K562 (cell line): ENCODE results near the gene PDZK1IP1. TPM values are rescaled to one million over a fixed set of nuclear protein-coding genes. Genes with fewer than 3 reads are reported as not detected.

ENCODE experiments used
- BCOR ChIP-seq: fragments of 450-650 bp; IDR thresholded peaks from 2 replicates; pipeline ENCODE4 v1.6.1; 2016
- CBFA2T2 ChIP-seq: fragments of 450-650 bp; conservative IDR thresholded peaks from 2 replicates; pipeline ENCODE4 v1.6.1; 2017; ENCODE audit warnings: mild to moderate bottlenecking
- CBX3 ChIP-seq, 2 experiments: IDR thresholded peaks; 1 replicate in 1 of 2; 2 replicates in 1 of 2; pipeline ENCODE4 v1.6.1; 2012; ENCODE audit warnings: inconsistent platforms in 2 of 2, low read length in 2 of 2, borderline replicate concordance in 1 of 2, control low read depth in 1 of 2
- CBX8 ChIP-seq: fragments of 200-600 bp; sonication (generic); IDR thresholded peaks from 2 replicates; pipeline ENCODE4 v1.6.1; 2012; ENCODE audit warnings: borderline replicate concordance, mixed run types, low read depth, mild to moderate bottlenecking, moderate library complexity, mixed read lengths, low read length, control low read depth, inconsistent platforms; ENCODE audit not compliant: poor library complexity, severe bottlenecking; ENCODE audit errors: extremely low read depth
- CREBBP ChIP-seq: IDR thresholded peaks from one replicate; pipeline ENCODE4 v1.6.1; 2012; ENCODE audit warnings: low read depth, mild to moderate bottlenecking, control low read depth, inconsistent platforms, low read length
- DMBX1 ChIP-seq: fragments of 250-450 bp; sonication (Bioruptor Pico); IDR thresholded peaks from 2 replicates; pipeline ENCODE4 v1.8.0; 2022; ENCODE audit warnings: inconsistent platforms, mild to moderate bottlenecking, moderate library complexity, borderline replicate concordance
- EHMT2 ChIP-seq: fragments of 450-650 bp; IDR thresholded peaks from 2 replicates; pipeline ENCODE4 v1.6.1; 2018; ENCODE audit warnings: antibody characterized with exemption
- ELF1 ChIP-seq: fragments of 200-800 bp; sonication (Bioruptor generic); IDR thresholded peaks from 2 replicates; pipeline ENCODE4 v1.6.1; 2016; ENCODE audit warnings: missing genetic modification characterization, missing compliant biosample characterization
- ELF2 ChIP-seq: fragments of 250-450 bp; sonication (Bioruptor Pico); IDR thresholded peaks from 2 replicates; pipeline ENCODE4 v1.5.0; 2021; ENCODE audit warnings: mild to moderate bottlenecking
- ELF4 ChIP-seq: fragments of 450-650 bp; formaldehyde crosslinking; IDR thresholded peaks from 2 replicates; pipeline ENCODE4 v1.4.0; 2022; ENCODE audit warnings: missing genetic modification characterization
- EP400 ChIP-seq: fragments of 450-650 bp; IDR thresholded peaks from 2 replicates; pipeline ENCODE4 v1.6.1; 2017; ENCODE audit warnings: antibody characterized with exemption, mild to moderate bottlenecking, moderate library complexity
- FOXA1 ChIP-seq: fragments of 450-650 bp; IDR thresholded peaks from 2 replicates; pipeline ENCODE4 v1.6.1; 2016; ENCODE audit warnings: mild to moderate bottlenecking, borderline replicate concordance
- HNRNPUL1 ChIP-seq: fragments of 200-400 bp; formaldehyde crosslinking; IDR thresholded peaks from 2 replicates; pipeline ENCODE4 v1.6.1; 2017; ENCODE audit warnings: low read length
- MAFG ChIP-seq: fragments of 450-650 bp; conservative IDR thresholded peaks from 2 replicates; pipeline ENCODE4 v1.6.1; 2016; ENCODE audit warnings: missing genetic modification characterization, missing compliant biosample characterization
- MAZ ChIP-seq, 2 experiments: fragments of 450-650 bp in 1 of 2; sonication (generic) in 1 of 2; formaldehyde crosslinking; IDR thresholded peaks in 1 of 2; conservative IDR thresholded peaks in 1 of 2; 2 replicates each; pipeline versions ENCODE4 v1.4.0 to v1.5.0; 2020; ENCODE audit warnings: mild to moderate bottlenecking in 1 of 2, missing genetic modification reagents in 1 of 2
- MCM3 ChIP-seq: fragments of 450-650 bp; IDR thresholded peaks from 2 replicates; pipeline ENCODE4 v1.6.1; 2016
- MECOM ChIP-seq: fragments of 250-450 bp; sonication (Bioruptor Pico); IDR thresholded peaks from 2 replicates; pipeline ENCODE4 v1.8.0; 2022; ENCODE audit warnings: inconsistent platforms
- NFXL1 ChIP-seq: fragments of 450-650 bp; formaldehyde crosslinking; IDR thresholded peaks from 2 replicates; pipeline ENCODE4 v1.4.0; 2021; ENCODE audit warnings: mild to moderate bottlenecking
- NONO ChIP-seq, 2 experiments: fragments of 200-400 bp in 1 of 2; fragments of 450-650 bp in 1 of 2; formaldehyde crosslinking in 1 of 2; IDR thresholded peaks; 2 replicates each; pipeline ENCODE4 v1.6.1; 2017; ENCODE audit warnings: low read depth in 2 of 2, mild to moderate bottlenecking in 2 of 2, moderate library complexity in 2 of 2, low read length in 1 of 2
- PCBP2 ChIP-seq: fragments of 200-400 bp; formaldehyde crosslinking; IDR thresholded peaks from 2 replicates; pipeline ENCODE4 v1.6.1; 2018; ENCODE audit warnings: low read length, low read depth, mild to moderate bottlenecking, moderate library complexity; ENCODE audit not compliant: poor library complexity, severe bottlenecking
- SMAD1 ChIP-seq: fragments of 150-350 bp; IDR thresholded peaks from 2 replicates; pipeline ENCODE4 v1.6.1; 2014; ENCODE audit warnings: low read length, low read depth; ENCODE audit not compliant: partially characterized antibody
- TEAD2 ChIP-seq: fragments of 450-650 bp; IDR thresholded peaks from 2 replicates; pipeline ENCODE4 v1.6.1; 2016; ENCODE audit warnings: missing genetic modification characterization, control low read depth, missing compliant biosample characterization
- TFAM ChIP-seq: fragments of 250-450 bp; sonication (Bioruptor Pico); conservative IDR thresholded peaks from 2 replicates; pipeline ENCODE4 v1.5.0; 2021; ENCODE audit warnings: mild to moderate bottlenecking, moderate library complexity
- WHSC1 ChIP-seq: IDR thresholded peaks from one replicate; pipeline ENCODE4 v1.6.1; 2012; ENCODE audit warnings: low read length, control low read depth, inconsistent platforms
- ZBTB34 ChIP-seq: fragments of 250-450 bp; sonication (Bioruptor Pico); IDR thresholded peaks from 2 replicates; pipeline ENCODE4 v1.8.0; 2021; ENCODE audit warnings: mild to moderate bottlenecking, moderate library complexity
- ZNF75A ChIP-seq: fragments of 450-650 bp; formaldehyde crosslinking; IDR thresholded peaks from 2 replicates; pipeline ENCODE4 v1.4.0; 2020; ENCODE audit warnings: mild to moderate bottlenecking
- ZNF76 ChIP-seq: fragments of 250-450 bp; sonication (Bioruptor Pico); IDR thresholded peaks from 2 replicates; pipeline ENCODE4 v1.4.0; 2020; ENCODE audit warnings: mild to moderate bottlenecking, moderate library complexity, borderline replicate concordance
- polyA plus RNA-seq, 8 experiments: library from polyadenylated mRNA; depleted of rRNA in 4 of 8; stranded (reverse) in 5 of 8; unstranded in 3 of 8; fragments of >200 nt; fragmentation: Nextera tagmentation in 2 of 8; fragmentation: Illumina TruSeq in 1 of 8; extraction: Ambion mirVana in 2 of 8; extraction: Trizol in 1 of 8; gene quantifications; 2 replicates each; pipeline versions ENCODE4 v1.2.1 to v1.2.3, GENCODE V29; 2011 to 2014; ENCODE audit warnings: inconsistent platforms in 1 of 8, missing spikeins in 1 of 8
- total RNA-seq, 7 experiments: library from RNA; depleted of rRNA in 6 of 7; stranded (reverse); fragments of >200 nt in 6 of 7; fragmentation: Illumina TruSeq in 2 of 7; extraction: Trizol in 2 of 7; gene quantifications; 2 replicates each; pipeline versions ENCODE4 v1.2.1 to v1.2.3, GENCODE V29; 2011 to 2021; ENCODE audit warnings: low replicate concordance in 1 of 7

Gene PDZK1IP1
- total and polyA plus RNA-seq, 9 of the 15 experiments (the other 6 are each of a cell fraction or from before 2014, with no cell fraction given), result 0.17 to 0.68 (median 0.53) TPM; not detected in 2

GRCh38 chr1:47181095-47181954 is 8.5 kb downstream of the PDZK1IP1 start (continued):
- TF ChIP-seq EP400, result peak; percentile 88
- peak; percentile 89 for TF ChIP-seq ZBTB34 (CRISPR knock-in tag)
- TF ChIP-seq PCBP2, result no peak
- peak; percentile 87 for TF ChIP-seq TEAD2 (tag)
- TF ChIP-seq ZNF76 (CRISPR knock-in tag), result peak; percentile 98
- TF ChIP-seq CREBBP, result no peak
- TF ChIP-seq NFXL1 (CRISPR knock-in tag), result peak; percentile 88; the same call in 1 of the 2 replicates
- TF ChIP-seq MAZ (CRISPR knock-in tag; conservative IDR thresholded peaks at IDR 0.05 in 1 of 2, IDR thresholded peaks at IDR 0.05 in 1 of 2), result peak; percentile 99 to 100
- TF ChIP-seq ELF1 (tag), result no peak; the same call in 1 of the 2 replicates
- TF ChIP-seq DMBX1, result peak; percentile 100
- peak; percentile 99 for TF ChIP-seq BCOR
- no peak for TF ChIP-seq TFAM (CRISPR knock-in tag)
- peak; percentile 99 for TF ChIP-seq SMAD1
- peak; percentile 93 for TF ChIP-seq MAFG
- no peak for TF ChIP-seq WHSC1
- peak; percentile 85 for TF ChIP-seq ZNF75A (CRISPR knock-in tag)
- no peak for TF ChIP-seq CBX8
- peak; percentile 100 for TF ChIP-seq ELF4 (CRISPR knock-in tag)
- TF ChIP-seq HNRNPUL1, result no peak
- TF ChIP-seq ELF2 (CRISPR knock-in tag), result peak; percentile 69; the same call in 1 of the 2 replicates
- peak; percentile 85 for TF ChIP-seq MECOM
- peak in 1 of 2 experiments; percentile 49; a peak in 2 of 3 replicates for TF ChIP-seq CBX3 (IDR thresholded peaks at IDR 0.05; ENCODE audit: borderline replicate concordance in 1 of 2, low read length in 2 of 2)
- TF ChIP-seq MCM3, result no peak
- peak; percentile 100 for TF ChIP-seq CBFA2T2
- TF ChIP-seq FOXA1, result no peak
- peak in 1 of 2 experiments; percentile 98; a peak in 2 of 4 replicates for TF ChIP-seq NONO (IDR thresholded peaks at IDR 0.05; ENCODE audit: low read depth in 2 of 2, low read length in 1 of 2)
- no peak for TF ChIP-seq EHMT2
